GM19395 (cell line): ENCODE results near the gene SART3.

Source experiments
- ATAC-seq: cut with Tn5 transposase; IDR thresholded peaks from one replicate; pipeline ENCODE4 v1.9.1; 2021; ENCODE audit warnings: mild to moderate bottlenecking, moderate library complexity; ENCODE audit not compliant: unreplicated experiment

The SART3 gene

DNA sequence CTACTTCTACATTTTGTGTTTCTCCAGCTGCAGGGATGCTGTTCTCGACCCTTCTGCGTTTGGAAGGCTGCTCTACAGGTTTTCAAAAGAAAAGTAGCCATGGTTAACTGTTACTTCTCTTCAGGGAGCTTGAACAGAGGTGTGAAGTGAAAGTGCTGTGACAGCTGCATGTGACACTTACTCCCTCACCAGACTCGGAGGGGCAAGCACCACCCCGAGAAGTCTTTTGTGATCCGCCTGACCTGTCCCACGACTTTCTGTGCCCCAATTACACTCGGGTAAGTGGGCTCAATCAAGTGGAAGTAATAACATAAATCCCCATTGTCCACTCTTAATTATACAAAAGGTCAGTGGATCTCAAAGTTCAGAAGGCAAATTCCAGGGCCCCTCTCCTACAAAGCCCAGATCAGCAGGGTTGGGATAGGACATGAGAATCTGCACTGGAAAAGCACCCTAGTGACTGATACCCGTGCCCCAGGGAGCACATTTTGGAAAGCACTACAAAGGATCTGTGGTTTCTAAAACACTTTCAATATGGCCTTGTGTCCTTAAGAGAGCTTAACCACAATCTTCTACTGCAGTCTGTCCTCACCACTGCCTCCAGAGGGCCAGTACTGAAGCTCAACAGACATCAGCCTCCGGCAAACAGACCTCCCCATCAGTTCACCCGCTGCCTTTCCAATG, 34.3 kb downstream of the SART3 start:
- ATAC-seq = no peak

DNA sequence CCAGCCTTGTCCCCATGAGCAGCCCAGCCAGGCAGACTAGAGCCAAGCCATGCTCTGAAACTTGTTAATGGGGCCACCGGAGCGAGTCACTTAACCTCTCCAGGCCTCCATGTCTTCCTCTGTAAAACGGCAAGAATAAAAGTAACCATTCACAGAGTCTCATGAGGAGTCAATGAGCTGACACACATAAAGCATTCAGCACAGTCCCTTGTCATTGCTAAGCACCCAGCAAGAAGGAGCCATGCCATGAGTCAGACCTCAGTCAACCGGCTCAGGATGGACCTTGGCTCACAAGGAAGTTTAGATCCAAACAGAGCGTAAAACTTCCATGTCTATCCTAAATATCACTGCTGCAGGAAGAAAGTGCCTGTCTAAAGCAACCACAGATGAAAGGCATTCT, 35.3 kb downstream of the SART3 start:
- ATAC-seq = no peak

DNA sequence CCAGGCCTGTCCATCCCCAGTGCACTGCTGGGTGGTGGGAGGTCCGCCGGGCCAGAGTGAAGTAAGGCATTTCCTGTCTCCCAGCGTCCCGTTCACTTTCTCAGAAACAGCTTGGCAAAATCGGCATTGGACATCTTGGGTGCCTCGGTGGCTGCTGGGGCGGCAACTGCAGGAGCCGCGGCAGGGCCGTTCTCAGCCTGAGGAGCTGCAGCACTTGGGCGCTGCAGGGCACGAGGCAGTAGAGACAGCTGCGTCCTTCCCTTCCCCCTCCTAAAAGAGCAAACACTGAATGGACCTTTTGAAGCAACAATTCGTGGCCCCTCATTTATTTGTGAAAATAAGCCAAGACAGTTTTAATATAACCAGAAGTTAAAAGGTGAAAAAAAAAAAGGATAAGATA, 37.6 kb downstream of the SART3 start:
- no peak for ATAC-seq

DNA sequence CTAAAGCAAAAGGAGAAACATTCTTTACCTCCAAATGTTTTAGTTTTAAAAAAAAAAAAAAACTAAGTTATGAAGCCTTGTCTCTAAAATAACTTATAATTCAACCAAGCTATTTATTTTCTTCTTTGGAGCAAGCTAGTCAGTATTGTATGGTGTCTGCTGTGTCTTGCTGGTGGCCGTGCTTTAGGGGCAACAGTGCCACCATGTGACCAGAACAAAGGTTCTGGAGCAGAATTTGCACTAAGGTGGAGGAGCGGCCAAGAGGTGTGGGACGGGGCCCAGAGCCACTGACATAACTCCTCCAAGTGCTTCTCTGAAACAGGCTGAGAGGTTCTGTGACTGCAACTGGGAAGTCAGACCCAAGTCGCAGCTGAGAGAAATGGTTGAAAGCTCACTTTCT, 41.4 kb downstream of the SART3 start:
- no peak for ATAC-seq

DNA sequence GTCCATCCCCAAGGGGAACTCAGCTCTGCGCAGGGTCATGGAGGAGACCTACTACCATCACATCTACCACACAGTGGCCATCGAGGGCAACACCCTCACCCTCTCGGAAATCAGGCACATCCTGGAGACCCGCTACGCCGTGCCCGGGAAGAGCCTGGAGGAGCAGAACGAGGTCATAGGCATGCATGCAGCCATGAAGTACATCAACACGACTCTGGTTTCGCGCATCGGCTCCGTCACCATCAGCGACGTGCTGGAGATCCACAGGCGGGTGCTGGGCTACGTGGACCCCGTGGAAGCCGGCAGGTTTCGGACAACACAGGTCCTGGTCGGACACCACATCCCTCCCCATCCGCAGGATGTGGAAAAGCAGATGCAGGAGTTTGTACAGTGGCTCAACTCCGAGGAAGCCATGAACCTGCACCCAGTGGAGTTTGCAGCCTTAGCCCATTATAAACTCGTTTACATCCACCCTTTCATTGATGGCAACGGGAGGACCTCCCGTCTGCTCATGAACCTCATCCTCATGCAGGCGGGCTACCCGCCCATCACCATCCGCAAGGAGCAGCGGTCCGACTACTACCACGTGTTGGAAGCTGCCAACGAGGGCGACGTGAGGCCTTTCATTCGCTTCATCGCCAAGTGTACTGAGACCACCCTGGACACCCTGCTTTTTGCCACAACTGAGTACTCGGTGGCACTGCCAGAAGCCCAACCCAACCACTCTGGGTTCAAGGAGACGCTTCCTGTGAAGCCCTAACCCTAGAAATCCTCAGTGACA, 42.1 kb downstream of the SART3 start:
- ATAC-seq = no peak

DNA sequence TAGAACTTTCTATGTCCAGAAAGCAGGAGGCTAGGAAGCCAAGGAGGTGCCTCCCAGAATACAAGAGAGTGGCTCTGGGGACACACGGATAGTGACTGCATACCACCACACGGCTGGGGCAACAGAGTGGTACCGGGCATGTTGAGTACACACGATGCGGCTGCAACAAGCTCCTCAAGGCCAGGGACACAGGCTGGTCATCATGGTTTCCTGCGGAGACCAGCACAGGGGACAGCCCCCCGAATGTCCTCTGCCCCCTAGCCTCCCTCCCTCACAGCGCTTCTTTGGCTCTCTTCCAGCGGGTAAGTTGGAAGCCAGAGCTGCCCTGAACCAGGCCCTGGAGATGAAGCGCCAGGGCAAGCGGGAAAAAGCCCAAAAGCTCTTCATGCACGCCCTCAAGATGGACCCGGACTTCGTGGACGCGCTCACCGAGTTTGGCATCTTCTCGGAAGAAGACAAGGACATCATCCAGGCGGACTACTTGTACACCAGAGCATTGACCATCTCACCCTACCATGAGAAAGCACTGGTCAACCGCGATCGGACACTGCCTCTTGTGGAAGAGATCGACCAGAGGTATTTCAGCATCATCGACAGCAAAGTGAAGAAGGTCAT, 42.8 kb downstream of the SART3 start:
- ATAC-seq = no peak

DNA sequence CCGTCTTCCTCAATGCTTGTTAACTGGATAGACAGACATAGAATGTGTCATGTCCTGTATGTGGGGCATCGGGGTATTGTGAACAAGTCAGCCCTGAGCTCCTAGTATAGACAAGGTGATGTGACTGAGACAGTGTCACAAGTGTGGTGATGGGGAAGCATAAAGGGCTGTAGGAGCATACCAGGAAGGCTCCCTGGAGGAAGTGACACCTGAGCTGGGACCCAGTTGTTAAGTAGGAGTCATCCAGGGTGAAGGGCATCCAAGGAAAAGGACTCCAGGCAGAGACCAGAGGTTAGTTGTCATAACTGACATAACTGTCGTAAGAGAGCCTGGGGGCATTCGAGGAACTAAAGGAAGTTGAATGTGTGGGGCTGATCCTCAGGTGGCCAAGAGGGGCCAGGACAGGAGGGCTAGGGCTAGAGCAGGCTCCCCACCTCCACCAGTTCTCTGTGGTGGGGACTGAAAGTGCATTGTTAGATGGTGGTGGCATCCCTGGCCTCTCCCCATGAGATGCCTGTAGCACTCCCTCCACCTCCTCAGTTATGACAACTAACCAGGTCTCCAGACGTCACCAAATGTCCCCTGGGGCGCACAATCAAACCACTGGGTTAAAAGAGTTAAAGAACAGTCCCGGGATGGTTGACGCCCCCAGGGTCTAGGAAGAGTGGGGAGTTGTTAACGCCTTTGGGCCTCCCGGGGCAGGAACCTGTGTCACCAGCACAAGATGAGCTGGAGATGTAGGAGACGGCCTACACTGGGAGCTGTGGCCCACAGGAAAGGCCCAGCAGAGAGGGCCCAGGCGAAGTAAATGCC, 43.5 kb downstream of the SART3 start:
- no peak for ATAC-seq

DNA sequence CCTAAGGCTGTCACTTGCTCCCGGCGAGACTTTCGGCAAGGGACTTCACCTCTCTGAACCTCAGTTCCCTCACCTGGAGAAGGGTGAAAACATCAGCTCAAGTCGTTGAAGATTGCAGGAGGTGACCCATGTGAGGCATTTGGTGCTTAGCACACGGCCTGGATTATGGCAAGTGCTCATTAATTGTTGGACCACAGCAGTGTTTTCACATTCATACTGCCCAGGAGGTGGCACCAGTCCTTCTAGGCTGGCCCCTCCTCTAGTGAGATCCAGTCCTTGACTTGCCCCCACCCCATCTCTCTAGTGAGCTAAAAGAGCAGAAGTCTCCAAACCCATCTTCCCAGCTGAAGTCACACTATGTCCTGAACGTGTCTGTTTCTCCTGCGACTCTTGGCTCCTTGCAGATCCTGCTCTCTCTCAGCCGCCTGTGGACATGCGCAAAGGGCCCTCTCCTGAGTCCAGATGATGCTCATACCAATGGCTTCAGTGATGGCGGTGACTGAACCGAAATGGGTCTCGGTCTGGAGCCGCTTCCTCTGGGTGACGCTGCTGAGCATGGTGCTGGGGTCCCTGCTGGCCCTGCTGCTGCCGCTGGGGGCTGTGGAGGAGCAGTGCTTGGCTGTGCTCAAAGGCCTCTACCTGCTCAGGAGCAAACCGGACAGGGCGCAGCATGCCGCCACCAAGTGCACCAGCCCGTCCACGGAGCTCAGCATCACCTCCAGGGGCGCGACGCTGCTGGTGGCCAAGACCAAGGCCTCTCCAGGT, 44.3 kb downstream of the SART3 start:
- ATAC-seq = no peak

DNA sequence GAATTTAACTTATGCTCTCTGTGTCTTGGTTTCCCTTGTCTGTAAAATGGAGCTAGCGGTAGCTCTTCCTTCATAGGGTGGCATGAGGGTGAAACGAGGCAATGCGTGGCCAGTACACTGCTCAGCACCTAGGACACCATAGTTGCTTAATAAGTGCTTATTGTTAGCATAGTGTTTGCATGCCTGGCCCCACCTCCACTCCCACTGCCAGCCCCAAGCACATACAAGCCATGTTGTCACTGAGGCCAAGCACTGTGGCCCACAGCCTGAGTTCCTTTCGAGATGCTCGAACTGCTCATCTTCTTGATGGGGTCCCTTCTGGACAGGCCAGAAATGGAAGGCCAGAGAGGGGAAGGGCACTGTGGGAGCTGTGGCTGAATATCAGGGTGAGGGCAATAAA, 45.1 kb downstream of the SART3 start:
- ATAC-seq = no peak

DNA sequence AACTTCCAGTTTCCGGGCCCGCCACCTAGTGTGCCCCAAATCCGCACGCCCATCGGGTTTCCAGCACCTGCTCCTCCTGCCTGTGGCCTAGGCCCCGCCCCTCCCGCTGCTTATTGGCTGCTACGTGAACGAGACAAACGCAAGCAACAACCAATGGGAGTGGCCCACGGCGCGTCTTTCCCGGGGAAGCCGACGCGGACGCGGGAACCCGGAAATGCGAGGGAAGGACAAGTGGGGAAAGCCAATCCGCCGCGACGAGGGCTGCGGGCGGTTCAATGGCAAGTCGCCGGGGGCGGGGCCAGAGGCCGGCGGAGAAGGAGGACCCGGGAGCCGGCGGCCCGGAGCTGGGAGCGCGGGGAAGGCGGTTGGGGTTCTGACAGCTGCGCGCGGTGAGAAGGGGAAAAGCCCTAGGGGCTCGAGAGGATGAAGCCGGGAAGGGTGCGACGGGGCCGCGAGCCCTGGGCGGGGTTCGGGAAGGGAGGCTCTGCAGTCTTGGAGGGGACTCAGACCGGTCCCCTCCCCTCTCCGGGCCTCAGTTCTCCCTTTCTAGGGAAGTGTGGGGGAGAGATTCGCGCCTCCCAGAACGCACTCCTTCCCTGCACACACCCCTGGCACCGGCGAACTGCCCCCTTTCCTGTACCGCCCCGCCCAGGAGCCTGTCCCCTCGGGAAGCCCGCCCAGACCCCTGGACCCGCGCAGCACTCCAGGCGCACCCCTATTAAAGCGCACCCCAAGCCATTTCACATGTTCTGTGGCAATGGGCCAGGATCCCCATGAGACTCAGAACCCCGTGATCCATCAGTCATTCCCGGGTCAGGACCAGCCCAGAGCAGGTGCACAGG, 45.8 kb downstream of the SART3 start, which contains the start of gene FICD:
Gene FICD (plus strand): TSS at position 305 of the 842 bp plus-strand sequence. CDS start 1,696 bp downstream, outside the sequence.
- ATAC-seq = peak; percentile 84

DNA sequence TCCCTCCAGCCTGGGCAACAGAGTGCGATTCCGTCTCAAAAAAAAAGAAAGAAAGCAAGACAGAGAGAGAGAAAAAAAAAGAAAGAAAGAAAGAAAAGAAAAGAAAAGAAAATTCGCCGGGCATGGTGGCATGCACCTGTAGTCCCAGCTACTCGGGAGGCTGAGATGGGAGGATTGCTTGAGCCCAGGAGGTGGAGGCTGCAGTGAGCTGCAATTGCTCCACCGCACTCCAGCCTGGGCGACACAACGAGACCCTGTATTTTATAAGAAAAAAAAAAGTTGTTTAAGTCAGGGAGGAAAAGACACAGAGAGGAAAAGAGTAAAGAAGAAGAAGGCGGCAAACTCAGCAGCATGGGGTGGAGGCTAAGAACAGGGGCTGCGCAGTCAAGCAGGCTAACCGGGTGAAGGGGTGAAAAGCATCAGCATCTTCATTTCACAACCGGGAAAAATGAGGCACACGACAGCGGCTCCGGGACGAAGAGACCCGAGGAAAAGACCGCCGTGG, 46.5 kb downstream of the SART3 start:
- peak; percentile 13 for ATAC-seq

DNA sequence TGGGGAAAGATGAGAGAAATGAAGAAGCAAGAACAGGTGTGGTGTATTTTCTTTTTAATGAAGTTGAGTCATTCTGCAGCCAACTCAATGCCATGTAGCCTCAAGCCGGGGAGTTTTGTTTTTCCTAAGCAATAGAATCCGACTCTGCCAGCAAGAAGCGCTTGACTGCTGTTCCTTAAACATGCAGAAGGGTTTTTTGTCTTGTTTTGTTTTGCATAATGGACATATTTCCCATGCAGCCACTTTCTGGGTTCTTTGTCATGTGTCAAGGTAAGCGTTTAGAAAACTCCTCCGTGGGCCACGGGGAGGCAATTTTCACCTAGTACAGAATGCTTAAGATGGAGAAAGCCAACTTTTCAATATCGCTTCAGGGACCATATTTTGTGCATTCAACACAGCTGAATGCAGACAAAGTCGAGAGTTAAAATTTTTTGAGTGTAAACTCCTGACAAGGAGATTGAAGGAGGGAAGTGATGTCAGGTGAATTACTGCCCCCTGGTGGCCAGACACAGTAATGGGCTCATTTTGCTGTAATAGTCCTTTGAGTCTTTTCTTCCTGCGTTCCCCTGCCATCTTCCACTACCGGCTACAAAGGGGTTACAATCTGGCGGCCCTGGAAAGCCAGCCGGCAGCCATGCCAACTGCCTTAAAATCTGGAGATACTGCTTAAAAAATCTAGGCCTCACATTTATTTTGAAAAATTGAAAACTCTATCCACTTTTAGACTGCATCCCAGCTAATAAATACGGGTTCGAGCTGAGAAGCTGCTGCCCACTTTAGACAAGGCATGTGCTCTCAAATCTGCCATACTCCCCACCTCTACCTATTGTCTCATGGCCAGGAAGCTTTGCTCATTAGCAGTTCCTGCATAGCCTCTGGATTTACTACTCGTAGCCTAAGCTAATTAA, 49.1 kb downstream of the SART3 start:
- peak; percentile 29 for ATAC-seq

DNA sequence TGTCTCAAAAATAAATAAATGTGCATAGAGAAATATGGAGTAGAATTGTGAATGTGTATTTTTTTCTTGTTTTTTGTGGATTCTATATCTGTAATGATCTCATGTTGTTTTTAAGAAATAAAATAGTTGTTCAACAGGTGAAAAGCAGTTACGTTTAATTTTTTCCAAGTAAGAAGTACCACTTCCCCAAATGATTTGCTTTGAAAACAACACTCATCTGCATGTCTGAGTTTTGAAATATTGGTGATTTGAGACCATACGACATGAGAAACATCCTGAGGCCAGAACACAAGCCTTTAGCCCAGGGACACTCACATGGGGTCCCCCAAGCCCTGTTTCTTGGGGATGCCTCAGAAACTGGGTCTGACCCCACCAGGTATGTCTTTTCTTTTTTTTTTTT, 50.1 kb downstream of the SART3 start:
- ATAC-seq = no peak

DNA sequence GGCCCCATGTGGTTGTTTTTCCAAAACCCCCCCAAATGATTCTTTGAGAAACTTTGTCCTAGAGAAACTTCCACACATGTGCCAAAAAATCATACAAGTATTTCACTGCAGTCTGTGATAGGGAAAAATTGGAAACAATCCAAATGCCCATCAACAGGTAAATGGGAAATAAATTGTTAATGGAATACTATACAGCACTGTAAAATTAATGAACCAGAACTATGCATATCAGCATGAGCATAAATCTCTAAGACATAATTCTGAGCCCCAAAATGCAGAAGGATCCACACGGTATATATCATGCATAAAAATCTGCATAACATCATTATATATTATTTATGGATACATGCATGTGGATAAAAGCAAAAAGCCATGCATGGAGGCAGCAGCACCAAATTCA, 51.2 kb downstream of the SART3 start:
- no peak for ATAC-seq

DNA sequence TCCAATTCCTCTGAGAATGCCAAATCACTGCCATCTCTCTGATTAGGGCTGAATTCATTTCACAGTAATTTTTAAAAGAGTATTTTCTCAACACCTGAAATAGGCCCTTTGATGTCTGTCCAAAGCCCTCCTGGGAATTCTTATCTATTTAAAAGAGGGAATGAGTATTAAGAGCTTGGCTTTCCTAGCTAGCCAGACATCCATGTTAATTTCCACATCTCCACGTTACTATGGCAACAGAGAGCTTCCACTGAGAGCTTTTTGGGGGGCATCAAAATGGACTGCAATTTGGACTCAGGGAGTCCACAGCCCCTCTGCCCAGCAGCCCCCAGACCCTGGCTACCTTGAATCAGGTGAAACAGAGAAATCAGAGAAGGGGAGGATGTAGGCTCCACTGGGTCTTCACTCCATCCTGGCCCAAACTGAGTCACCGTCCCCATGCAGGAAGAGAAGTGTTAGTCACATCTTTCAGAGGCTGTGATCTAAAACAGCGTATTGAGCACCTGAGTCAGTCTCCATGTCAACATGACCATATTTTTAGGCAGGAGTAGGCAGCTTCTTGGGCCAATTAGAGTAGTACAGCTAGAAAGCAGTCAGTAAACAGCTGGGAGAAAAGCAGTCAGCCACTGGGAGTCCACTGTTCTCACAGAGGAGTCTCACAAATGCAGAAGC, 52.9 kb downstream of the SART3 start:
- no peak for ATAC-seq

DNA sequence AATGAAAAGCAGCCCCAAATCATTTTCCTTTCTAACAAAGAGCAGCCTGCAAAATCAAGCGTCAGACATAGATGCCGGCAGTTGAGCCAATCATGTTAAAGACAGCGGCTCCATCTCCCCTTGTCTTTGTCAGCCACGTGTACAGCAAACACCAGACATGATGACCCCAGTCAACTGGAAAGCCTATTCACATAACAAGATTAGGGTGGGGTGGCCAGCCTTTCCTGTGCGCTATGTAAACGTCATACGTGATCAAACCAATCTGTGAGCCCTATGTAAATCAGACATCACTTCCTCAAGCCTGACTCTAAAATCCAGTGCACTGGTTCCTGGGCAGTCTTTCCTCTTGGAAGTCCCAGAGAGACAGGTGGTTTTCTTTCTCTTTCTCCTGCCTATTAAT, 55.8 kb downstream of the SART3 start:
- no peak for ATAC-seq

DNA sequence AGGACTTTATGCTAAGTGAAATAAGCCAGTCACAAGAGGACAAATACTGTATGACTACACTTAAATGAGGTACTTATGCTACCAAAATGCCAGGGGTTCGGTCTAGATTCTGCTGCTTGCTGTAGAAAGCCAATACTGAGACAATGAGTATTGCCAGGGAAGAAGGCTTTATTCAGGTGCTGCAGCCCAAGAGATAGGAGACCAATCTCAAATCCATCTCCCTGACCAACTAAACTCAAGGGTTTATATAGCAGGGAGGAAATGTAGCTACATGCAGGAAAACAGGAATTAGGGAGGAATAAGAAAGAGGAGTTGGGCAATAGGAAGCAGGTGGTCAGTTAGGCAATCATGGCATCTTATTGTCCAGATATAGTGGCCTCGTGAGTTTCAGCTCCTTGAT, 58.1 kb downstream of the SART3 start:
- ATAC-seq = no peak

DNA sequence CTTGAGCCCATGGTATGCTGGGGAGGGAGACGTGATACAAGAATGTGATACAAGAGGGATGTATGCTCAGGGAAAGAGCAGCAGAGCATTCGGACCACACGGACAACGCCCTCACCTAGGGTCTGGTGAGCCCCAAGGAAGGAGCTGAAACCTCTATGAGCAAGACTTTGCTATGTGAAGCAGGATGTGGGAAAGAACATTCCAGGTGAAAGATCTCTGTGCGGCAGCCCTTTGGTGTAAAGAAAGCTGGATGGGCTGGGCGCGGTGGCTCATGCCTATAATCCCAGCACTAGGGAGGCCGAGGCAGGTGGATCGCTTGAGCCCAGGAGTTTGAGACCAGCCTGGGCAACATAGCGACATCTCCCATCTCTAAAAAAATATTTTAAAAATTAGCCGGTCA, 62.8 kb downstream of the SART3 start:
- no peak for ATAC-seq
